HS-5 (cell line): Measurements from ENCODE around the gene PTPN22.
"Not testable (repeated sequence)": the region's sequence is repeated elsewhere in the genome, so short reads cannot be mapped to it uniquely, and the experiment has no call there.

Source experiments
- DNase-seq: peaks from one replicate; pipeline ENCODE4 v3.0.0-alpha.2; 2012; ENCODE audit warnings: low read depth

PTPN22 gene

DNA sequence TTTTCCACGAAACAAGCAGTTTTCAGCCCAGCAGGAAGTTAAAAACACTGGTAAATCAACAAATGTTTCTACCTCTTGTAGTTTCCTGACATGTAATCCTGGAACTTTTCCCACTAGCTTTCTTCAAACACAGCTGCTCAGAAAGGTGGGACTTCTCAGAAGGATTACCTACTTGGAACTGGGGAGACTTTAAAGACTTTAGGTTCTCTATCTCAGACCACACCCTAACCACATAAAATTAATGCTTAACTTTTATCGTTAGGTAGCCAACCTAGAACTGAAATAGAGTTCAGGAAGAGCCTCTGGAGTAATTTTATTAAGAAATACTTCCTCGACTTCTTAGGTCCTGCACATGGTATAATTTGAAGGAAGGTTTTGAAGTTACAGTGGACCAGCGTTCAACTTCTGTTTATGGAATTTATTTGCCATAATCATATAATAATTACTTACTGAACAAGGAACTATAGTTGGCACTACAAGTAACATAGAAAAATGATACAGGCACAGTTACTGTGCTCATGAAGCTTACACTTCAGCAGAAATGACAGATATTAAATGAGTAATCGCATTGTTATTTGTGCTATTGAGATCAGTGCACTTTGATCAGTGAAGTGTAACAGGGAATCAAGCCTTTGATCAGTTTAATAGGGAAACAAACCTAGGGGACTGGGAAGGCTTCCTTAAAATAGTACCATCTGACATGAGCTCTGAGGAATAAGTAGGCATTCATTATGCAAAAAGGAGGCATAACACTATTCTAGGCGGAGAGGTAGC is 16.1 kb upstream of the PTPN22 start, which contains the start of gene BCL2L15:
TSS of gene BCL2L15 (minus strand) at position 180 of the 774 bp plus-strand sequence. CDS start 206 bp downstream, outside the sequence.
- no peak for DNase-seq

DNA sequence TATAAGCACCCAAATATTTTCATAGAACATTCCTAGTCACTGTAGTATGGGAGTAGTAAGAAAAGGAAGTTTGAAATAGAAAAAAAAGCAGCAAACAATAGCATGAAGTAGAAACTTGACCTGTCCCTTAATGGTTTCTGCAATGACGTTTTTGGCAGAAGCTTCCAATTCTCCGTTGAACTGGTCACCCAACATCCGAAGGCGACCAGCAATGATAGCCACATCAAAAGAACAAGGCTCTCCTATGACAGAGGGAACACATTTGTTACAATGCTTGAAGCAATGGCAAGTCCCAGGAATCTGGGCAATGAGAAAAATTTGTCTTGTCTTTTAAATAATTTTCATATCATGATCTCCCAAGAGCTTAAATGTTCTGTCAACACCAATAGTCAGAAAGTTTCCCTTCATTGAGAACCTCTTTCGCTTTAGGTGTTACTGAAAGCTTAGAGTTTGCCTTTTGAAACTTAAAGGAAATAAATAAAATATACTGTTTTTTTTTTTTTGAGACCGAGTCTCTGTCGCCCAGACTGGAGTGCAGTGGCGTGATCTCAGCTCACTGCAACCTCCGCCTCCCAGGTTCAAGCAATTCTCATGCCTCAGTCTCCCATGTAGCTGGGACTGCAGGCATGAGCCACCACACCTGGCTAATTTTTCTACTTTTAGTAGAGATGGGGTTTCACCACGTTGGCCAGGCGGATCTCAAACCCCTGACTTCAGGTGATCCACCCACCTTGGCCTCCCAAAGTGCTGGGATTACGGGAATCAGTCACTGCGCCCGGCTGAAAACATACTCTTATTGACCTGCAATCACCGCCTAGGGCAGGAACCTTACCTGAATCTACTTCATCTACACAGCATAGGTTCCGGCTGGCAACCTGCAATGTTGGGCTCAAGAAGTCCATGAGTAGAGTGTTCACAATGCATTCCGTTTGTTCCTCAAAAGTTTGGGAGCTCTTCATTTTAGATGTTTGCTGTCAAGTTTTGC is 15.2 kb upstream of the PTPN22 start:
- no peak for DNase-seq

DNA sequence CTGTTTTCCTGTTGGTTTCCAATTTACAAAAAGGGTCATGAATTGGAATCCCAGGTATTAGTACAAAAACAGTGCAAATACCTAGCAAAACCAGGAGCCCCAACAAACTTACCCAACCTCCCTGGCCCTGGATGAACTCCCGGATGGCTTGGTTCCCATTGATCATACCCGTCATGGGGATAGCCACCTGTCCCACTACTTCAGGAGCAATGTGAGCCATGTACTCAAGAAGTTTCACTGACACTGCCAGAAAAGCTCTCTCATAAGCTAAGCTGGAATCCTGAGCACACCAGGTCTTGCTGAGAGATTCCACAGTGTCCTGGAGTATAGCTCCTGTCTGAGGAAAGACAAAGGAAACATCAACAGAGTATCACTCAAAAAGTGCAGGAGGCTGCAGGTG is 10.1 kb upstream of the PTPN22 start:
- no peak for DNase-seq

DNA sequence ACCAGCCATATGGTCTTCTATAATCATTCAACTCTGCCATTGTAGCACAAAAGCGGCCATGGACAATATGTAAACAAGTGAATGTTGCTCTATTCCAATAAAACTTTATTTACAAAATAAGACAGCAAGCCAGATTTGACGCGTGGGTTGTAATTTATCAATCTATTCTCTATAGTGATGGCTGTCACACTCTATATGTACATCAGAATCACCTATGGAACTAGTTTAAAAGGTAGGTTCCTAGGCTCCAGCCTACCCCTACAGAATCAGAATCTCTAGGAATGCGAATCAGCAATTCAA is 8.2 kb upstream of the PTPN22 start:
- no peak for DNase-seq

DNA sequence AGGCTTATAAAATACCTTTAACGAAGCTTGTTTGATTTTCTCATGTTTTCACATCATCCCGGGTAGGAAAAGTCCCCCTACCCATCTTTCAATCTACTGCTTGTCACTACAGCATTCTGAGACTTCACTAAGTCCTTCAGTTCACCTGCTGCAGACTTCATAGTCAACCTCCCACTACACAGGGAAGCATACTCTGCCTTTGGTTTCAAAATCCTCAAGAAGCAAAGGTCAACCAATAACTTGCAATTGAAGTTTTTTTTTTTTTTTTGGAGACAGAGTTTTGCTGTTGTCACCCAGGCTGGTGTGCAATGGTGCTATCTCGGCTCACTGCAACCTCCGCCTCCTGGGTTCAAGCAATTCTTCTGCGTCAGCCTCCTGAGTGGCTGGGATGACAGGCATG is 4.7 kb upstream of the PTPN22 start:
- no peak for DNase-seq

DNA sequence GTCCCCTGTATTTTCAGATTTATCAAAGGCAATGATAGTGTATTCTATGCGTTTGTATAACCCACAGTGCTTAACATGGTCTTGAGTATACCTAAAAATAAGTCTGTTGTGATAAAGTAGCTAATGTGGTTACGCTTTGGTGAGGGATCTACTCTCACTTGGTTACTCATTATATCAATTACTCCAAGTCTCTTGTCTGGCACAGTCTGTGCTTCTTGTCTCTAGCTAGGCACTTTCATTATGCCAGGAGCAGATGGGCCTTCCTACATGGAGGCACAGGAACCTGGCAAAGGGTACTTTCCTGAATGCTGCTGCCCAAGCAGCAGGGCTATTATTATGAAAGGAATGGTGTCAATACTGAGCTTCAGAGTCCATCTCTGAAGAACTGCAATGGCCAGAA is 4.2 kb upstream of the PTPN22 start:
- no peak for DNase-seq

DNA sequence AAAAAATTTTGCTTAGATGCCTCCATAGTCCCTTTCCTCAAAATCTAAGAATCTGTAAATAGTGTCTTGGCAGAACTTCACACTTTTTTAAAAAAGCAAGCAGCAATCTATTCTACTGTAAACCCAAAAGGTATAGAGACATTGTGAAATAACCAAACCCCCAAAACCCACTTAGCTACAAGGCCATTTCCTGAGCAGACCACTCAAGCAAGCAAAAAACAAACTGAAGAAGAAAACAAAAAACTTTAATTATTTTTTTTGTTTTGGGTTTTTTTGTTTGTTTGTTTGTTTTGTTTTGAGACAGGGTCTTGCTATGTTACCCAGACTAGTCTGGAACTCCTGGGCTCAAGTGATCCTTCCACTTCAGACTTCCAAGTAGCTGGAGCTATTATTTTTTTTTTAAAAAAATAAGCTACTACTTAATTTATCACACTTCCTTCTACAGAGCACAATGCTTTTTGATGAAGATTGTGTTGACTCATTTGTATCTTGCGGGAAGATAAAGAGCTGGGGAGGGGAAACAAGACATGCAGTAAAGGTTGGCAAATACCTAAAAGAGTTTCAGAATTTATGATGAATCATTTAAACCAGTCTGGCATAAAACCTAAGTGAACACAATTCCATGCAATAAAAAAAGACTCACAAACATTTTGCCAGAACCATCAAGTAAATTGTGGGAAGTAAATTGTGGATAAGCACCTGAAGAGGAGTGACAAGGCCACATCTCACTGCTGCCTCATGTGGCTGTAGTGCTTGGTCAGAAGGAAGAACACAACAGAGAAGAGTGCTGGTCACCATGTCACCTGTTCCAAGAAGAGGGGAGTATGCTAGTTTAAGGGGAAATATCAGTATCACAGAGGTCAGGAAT is 2.7 kb upstream of the PTPN22 start:
- DNase-seq = no peak

DNA sequence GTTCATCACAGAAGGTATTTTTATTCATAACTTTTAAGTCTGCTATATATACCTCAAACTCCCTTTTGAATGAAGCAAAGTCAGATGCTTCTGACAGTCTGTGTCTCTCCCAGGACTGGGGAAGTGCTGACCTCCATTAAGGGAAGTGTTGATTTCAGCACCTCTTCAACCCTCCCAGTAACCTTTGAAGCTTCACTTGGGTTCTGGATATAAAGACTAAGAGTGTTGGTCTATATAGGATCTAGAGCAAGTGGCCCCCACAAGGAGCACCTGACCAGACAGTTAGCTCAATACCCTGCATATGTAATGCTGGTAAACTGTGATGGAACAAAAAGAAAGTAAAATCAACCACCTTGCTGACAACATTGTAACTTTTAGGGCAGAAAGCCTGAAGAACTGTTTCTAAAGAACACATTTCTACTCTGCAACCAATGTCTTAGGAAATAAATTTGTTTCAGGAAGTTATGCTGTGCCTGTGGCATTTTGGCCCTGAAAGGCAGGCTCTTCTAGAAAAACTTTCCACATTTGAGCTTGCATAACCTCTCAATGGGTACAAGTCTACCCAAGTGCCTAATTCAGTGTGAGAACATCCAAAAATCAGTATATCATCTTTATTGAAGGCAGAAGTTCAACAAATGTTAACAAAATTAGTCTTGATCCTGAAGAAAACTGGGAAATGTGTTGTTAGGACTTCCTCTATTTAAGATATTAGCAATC is 865 bp upstream of the PTPN22 start:
- no peak for DNase-seq

DNA sequence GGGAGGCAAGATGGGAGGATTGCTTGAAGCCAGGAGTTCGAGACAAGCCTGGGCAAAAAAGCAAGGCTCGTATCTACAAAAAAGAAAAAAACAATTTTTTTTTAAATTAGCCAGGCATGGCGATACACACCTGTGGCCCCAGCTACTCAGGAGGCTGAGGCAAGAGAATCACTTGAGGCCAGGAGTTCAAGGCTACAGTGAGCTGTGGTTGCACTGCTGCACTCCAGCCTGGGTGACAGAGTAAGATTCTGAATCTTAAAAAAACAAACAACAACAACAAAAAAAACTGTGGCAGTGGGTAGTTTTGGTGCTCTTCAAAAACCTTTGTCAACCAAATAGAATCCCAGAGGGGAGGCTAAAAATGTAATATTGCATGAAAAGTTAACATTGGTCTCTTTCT is 734 bp downstream of the PTPN22 start:
- DNase-seq = no peak

DNA sequence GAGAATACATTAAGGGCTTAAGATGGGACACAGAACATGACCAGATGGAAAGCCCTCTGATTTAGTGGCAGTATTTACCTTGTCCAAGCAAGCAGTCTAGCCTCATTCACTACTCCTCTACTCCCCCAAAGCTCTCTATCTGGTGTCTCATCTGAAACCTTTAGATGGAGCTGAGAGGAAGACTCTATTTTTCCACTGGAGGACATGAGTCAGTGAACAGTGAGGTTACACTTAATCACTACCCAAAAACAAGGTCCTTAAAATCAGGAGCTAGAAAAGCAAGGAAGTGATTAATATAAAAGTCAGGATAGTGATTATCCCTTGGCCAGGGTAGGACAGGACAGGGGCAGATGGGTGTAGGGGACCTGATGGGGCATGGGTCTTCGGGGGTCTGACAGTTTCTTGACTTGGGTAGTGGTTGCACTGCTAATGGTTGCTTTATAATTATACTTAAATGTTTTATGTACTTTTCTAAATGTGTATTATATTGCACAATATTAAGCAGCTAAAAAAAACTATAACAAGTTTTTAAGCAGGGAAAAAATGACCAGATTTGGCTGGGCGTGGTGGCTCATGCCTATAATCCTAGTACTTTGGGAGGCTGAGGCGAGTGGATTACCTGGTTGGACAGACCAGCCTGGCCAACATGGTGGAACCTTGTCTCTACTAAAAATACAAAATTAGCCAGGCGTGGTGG is 3.0 kb downstream of the PTPN22 start:
- DNase-seq = peak; percentile 64

DNA sequence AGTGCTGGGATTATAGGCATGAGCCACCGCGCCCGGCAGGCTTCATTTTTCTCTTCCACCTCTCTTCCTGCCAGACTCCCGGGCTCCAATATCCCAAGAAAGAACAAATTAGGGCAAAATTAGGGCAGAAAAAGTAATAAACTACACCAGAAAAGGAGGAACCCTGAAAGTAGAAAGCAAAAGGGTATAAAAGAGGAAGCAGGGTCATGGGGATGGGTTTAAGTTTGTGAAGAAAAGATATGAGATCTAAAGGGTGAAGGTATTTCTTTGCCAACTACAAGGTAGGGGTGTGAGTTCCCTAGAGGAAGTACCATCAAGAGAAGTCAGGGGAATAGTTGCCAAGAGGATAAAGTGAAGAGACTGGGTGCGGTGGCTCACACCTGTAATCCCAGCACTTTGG is 9.9 kb downstream of the PTPN22 start:
- no peak for DNase-seq

DNA sequence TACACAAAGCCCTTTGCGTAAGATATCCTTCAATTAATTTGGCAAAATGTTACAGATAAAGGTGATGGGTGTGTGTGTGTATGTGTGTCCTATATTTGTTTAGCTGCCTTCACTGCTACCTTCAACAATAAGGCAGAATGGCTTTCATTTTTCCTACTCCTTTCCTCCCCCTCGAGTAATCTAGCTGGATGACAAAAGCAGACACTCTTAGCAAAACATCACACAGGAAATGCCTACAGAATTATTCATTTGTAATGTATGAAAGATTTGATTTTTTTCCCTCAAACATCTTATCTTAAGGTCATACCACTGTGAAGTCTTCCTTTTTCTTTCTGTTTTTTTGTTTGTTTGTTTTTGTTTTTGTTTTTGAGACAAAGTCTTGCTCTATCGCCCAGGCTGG is 10.6 kb downstream of the PTPN22 start:
- peak; percentile 61 for DNase-seq

DNA sequence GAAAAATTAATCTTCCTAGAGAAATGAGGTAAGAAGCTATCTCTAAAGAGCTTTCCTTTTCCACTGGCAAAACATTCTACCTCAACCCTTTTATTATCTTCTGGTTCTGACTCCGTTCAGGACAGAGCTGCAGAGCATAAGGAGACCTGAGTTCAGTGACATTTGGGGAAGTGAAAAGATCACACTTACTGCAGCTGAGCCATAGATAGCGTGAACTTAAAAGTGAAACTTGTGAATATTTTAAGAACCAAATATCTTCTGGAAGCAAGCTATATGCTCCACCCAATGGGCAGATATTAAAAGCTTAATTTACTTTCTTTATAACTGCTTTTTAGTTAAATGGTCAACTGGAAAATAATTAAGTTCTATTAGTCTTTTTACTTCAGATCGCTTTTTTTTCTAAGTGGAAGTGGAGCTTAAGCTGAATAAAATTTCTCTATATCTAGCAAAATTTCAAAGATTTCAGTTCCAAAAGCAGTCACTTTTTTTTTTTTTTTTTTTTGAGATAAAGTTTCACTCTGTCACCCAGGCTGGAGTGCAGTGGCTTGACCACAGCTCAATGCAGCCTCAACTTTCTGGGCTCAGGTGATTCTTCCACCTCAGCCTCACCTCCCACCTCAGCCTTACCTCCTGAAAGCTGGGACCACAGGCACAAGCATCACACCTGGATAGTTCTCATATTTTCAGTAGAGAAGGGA is 11.9 kb downstream of the PTPN22 start:
- DNase-seq = no peak

DNA sequence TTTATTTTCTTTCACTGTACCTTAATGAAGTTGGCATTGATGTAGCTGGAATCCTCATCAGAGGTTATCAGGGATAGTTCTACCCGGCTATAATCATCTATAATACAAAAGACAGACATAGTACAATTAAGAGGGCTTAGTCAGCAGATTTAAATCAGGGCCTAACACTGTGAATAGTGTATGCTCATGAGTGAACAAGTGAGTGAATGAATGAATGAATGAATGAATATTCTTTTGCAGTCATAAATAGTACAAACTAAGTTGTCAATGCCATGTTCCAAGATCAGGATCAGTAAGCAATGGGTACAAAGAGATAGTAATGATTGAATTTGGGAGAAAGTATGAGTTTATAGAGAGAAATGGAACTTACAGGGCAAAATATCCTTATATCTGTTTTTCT is 12.5 kb downstream of the PTPN22 start:
- DNase-seq = no peak

DNA sequence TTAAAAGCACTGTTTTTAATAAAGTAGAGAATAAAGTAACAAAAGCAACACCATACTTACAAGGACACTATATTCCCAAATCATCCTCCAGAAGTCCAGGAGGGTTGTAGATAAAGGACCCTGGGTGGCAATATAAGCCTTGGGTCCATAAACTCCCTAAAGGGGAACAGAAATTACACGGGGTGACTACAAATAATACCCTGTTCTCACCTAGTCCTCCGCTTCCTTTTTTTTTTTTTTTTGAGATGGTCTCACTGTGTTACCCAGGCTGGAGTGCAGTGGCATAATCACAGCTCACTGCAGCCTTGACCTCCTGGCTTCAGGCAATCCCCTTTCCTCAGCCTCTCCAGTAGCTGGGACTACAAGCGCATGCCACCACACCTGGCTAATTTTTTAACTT is 13.1 kb downstream of the PTPN22 start:
- DNase-seq = no peak

DNA sequence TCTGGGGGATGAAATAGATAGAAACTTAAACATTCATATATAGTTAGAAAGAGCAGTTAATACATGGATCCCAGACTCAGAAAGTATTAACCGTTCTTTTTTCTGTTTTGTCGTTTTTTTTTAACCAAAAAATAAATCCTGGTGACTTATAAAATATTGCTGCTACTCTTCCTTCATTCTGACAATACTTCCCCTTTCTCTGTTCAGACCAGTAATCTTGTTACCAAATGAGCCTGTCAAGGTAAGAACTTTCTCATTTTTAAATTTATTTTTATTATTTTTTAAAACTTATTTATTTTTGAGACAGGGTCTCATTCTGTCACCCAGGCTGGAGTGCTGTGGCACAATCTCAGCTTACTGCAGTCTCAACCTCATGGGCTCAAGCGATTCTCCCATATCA is 13.7 kb downstream of the PTPN22 start:
- DNase-seq = no peak

DNA sequence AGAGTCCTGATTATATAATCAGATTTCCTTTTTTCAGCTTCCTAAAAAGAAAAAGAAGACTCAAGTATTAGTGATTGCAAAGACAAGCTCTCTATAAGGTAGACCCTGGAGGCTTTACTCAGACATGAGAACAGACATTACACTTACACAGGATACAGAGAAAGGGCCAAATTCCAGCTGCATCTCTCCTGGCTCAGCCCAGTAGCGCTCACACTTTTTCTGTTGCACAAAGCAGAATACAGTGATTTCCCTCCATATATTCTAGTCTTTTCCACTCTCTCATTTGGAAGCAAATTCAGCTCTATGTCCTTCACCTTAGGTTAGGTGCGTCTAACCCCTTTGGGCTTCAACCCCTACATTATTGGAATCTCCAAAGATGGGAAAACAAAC is 15.1 kb downstream of the PTPN22 start:
- no peak for DNase-seq

DNA sequence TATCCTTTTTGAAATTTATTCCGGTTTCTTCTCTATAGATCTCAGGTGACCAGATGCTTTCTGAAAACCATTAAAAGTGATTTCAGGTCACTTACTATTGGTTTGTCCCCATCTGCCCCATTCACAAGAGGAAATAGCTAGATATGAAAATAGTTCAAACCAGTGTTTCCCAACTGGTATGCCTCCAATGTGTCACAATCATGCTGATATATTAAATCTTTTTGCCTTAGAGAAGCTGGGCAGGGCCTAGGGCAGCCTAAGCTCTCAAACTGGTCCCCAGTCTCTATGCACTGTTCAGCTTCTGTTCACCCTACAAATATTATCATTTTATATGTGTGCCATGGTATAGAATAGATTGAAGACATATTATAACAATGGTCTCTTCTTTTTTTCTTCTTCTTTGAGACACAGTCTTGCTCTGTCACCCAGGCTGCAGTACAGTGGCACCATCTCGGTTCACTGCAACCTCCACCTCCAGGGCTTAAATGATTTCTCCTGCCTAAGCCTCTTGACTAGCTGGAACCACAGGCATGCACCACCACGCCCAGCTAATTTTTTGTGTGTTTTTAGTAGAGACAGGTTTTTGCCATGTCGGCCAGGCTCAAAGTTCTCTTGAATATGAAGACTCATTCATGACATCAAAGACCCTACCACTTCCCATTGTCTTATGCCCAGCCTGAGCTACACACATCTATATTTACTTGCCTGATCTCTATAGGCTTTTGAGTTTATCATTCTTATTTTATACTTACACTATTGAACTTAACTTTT is 15.7 kb downstream of the PTPN22 start:
- DNase-seq = no peak

DNA sequence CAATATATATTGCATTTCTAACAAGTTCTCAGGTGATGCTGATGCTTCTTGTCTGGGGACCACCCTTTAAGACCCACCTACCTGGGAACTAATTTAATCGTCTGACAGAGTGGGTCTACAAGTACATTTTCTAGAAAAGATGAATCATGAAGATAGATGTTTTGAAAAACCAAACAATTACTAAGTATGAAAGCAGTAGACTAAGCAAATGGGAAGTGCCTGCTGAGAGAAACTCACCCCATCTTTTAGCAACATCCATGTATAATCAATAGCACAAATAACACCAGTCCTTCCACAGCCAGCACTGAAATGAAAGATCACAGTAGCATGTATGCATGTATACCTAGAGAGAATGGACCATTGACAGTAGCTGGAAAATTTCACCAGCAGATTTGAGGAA is 17.3 kb downstream of the PTPN22 start:
- no peak for DNase-seq

DNA sequence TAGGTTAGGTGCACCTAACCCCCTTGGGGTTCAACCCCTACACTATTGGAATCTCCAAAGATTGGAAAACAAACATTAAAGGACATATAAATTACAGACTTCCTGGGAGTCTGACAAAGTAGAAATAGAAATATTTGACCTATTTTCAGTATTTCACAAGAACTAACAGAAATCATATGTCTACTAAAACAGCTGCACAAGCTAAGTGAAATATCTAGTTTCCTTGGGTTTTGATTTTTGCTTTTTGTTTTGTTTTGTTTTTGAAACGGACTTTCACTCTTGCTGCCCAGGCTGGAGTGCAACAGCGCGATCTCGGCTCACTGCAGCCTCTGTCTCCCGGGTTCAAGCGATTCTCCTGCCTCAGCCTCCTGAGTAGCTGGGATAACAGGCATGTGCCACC is 18.8 kb downstream of the PTPN22 start:
- not testable (repeated sequence) for DNase-seq
